ENCODE results near the gene SLC44A4.
"Not testable (repeated sequence)": the region's sequence is repeated elsewhere in the genome, so short reads cannot be mapped to it uniquely, and the experiment has no call there.

Gene SLC44A4

DNA sequence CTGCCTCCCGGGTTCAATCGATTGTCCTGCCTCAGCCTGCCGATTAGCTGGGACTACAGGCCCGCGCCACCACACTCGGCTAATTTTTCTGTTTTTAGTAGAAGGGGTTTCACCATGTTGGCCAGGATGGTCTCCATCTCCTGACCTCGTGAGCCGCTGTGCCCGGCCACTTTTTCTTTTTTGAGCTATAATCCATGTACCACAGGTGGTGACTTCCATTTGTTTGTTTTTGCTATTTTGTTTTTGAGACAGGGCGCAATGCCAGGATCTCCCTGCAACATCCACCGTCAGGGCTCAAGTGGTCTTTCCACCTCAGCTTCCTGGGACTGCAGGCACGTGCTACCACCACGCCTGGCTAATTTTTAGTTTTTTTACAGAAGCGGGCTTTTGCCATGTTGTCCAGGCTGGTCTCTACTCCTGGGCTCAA is 42.7 kb downstream of the SLC44A4 start:
- DNase-seq (no peak), ATAC-seq (no peak)
- H3K4me3 Mint-ChIP-seq = peak overlapping the region; percentile 93 to 100
- H3K27me3 Mint-ChIP-seq = no peaks in the 10 kb centered on the region
- H3K27ac Mint-ChIP-seq = peak overlapping the region; percentile 98 to 100
- H3K9me3 Mint-ChIP-seq = no peaks in the 10 kb centered on the region
- peaks cover 49% of the 10 kb centered on the region for H3K4me1 Mint-ChIP-seq

DNA sequence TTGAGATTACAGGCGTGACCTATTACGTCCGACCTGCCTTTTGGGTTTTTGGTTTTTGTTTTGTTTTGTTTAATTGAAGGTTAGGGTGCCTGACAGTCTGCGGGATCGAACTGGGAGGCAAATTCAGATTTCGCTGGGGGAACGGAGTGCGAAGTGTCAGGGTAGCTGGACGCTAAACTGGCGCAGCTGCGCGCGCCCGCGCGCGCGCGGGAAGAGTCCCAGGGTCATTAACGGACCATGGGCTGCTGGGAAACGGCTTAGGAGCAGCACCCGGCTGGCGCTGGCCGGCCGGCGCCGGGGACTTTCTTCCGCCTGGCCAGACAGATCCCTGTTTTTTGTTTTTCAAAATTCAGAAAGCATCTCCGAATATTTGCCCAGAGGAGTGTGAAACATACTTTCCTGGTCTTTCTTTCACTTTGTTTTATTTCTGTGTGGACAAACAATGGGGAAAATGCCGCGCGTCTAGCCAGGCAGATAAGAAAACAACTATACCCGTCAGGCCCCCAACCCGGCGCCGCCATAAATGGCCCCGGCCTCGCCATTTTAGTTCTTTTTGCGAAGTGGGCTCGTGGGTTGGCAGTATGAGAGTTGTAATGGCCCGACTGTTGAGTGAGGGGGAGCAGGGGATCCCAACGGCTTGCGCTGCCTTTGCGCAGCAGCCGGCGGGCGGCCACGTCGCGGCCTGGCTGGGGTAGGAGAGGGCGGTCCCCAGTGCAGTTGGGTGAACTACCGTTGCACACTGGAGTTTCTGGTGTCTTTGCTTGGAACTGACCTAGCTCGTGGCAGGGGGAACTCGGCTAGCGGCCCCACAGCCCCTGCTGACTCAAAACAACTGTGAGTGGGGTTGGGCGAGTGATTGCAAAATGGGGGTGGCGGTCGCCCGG is 44.2 kb downstream of the SLC44A4 start:
- Mint-ChIP-seq H3K9me3 (no peaks in the 10 kb centered on the region), H3K4me3 (peak overlapping the region; percentile 93 to 100), H3K27me3 (no peaks in the 10 kb centered on the region), H3K27ac (peak overlapping the region; percentile 98 to 100), H3K4me1 (peaks cover 54% of the 10 kb centered on the region)
- ATAC-seq = peak; percentile 75
- DNase-seq = peak; percentile 83 to 85

DNA sequence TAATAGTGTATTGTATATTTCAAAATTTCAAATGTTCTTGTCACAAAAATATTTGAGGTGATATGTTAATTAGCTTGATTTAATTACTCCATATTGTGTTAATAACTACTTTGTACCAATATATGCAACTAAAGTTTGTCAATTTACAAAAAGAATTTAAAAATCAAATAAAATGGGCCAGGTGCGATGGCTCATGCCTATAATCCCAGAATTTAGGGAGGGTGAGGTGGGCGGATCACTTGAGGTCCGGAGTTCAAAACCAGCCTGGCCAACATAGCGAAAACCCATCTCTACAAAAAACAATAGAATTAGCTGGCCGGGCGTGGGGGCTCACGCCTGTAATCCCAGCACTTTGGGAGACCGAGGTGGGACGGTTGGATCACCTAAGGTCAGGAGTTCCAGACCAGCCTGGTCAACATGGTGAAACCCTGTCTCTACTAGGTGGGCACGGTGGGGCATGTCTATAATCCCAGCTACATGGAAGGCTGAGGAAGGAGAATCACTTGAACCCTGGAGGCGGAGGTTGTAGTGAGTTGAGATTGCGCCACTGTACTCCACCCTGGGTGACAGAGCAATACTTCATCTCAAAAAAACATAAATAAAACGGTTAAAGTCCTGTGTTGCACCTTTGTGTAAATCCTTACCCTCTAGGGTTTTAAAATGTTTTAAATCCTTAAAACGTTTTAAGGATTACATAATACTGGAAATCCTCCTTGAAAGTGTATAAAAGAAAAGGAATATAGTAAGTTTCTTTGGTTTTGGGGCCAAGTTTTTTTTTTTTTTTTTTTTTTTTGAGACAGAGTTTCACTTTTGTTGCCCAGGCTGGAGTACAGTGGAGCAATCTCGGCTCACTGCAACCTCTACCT is 47.2 kb downstream of the SLC44A4 start:
- Mint-ChIP-seq H3K27me3 (no peaks in the 10 kb centered on the region), H3K27ac (no peak overlapping the region), H3K4me1 (peaks cover 35% of the 10 kb centered on the region)

DNA sequence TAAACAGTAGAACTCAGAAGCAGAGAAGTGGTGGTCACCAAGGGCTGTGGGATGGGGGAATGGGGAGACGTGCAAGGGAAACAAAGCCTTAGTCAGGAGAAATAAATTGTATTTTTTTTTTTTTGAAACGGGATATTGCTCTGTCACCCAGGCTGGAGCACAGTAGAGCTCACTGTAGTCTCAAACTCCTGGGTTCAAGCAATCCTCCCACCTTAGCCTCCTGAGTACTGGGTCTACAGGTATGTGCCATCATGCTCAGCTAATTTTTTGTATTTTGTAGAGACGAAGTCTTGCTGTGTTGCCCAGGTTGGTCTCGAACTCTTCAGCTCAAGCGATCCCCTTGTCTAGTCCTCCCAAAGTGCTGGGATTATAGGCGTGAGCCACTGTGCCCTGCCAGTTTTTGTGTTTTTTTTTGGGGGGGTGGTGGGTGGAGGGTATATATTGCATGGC is 47.9 kb downstream of the SLC44A4 start:
- Mint-ChIP-seq H3K4me3 (peak overlapping the region; percentile 93 to 97), H3K27me3 (no peaks in the 10 kb centered on the region), H3K9me3 (no peaks in the 10 kb centered on the region), H3K27ac (peak overlapping the region; percentile 92 to 94), H3K4me1 (peaks cover 35% of the 10 kb centered on the region)
- DNase-seq = no peak
- no peak for ATAC-seq

More for the DNA sequence above, 47.2 kb downstream of the SLC44A4 start:
- Mint-ChIP-seq H3K4me3 (peak overlapping the region; percentile 93 to 97), H3K9me3 (no peaks in the 10 kb centered on the region)
- DNase-seq (no peak), ATAC-seq (no peak)

DNA sequence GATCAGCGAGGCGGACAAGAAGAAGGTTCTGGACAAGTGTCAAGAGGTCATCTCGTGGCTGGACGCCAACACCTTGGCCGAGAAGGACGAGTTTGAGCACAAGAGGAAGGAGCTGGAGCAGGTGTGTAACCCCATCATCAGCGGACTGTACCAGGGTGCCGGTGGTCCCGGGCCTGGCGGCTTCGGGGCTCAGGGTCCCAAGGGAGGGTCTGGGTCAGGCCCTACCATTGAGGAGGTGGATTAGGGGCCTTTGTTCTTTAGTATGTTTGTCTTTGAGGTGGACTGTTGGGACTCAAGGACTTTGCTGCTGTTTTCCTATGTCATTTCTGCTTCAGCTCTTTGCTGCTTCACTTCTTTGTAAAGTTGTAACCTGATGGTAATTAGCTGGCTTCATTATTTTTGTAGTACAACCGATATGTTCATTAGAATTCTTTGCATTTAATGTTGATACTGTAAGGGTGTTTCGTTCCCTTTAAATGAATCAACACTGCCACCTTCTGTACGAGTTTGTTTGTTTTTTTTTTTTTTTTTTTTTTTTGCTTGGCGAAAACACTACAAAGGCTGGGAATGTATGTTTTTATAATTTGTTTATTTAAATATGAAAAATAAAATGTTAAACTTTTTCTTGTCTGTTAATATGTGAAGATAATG is 49.0 kb downstream of the SLC44A4 start:
- no peak for ATAC-seq
- Mint-ChIP-seq H3K9me3 (no peaks in the 10 kb centered on the region), H3K4me1 (peaks cover 45% of the 10 kb centered on the region), H3K27ac (peak overlapping the region; percentile 38 to 94), H3K27me3 (no peaks in the 10 kb centered on the region), H3K4me3 (peak overlapping the region; percentile 93 to 97)
- peak in 1 of 2 donors; percentile 42 for DNase-seq

DNA sequence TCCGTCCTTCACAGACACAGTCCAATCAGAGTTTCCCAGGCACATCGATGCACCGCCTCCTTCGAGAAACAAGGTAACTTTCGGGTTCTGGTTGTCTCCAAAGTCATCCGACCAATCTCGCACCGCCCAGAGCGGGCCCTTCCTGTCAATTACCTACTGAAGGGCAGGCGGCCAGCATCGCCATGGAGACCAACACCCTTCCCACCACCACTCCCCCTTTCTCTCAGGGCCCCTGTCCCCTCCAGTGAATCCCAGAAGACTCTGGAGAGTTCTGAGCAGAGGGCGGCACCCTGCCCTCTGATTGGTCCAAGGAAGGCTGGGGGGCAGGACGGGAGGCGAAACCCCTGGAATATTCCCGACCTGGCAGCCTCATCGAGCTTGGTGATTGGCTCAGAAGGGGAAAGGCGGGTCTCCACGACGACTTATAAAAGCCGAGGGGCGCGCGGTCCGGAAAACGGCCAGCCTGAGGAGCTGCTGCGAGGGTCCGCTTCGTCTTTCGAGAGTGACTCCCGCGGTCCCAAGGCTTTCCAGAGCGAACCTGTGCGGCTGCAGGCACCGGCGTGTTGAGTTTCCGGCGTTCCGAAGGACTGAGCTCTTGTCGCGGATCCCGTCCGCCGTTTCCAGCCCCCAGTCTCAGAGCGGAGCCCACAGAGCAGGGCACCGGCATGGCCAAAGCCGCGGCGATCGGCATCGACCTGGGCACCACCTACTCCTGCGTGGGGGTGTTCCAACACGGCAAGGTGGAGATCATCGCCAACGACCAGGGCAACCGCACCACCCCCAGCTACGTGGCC is 51.3 kb downstream of the SLC44A4 start, which contains the start of gene HSPA1B:
HSPA1B (plus strand) TSS at position 453 of the 794 bp plus-strand sequence; CDS start at position 666, 213 bp downstream.
- peak within 1 kb of the TSS; percentile 97 for H3K27ac Mint-ChIP-seq
- no peaks in the 10 kb centered on the region for H3K9me3 Mint-ChIP-seq
- ATAC-seq (peak; percentile 89), DNase-seq (peak; percentile 95 to 98)
- H3K4me3 Mint-ChIP-seq = peak within 1 kb of the TSS; percentile 89 to 90
- peaks cover 50% of the 10 kb centered on the region for H3K4me1 Mint-ChIP-seq
- no peaks in the 10 kb centered on the region for H3K27me3 Mint-ChIP-seq

DNA sequence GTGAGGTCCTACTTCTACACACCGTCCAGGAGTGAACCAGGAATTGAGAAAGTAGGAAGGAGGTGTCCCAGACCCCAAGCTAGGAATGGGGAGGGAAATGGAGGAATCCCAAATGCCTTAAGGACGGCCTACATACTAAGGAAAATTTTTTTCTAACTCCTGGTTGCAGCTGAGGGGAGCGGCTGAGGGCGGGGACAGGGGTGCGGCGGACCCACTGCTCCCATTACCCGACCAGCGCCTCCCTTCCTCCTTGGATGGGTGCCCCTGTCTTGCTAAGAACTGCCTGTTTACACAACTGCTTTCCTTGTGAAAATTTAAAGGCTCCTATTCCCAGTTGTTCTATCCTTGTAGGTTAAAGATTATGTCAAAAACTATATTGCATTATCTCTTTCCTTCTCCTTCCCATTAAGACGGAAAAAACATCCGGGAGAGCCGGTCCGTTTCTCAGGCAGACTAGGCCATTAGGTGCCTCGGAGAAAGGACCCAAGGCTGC is 52.0 kb downstream of the SLC44A4 start:
- peak; percentile 21 for ATAC-seq
- H3K4me3 Mint-ChIP-seq = peak overlapping the region; percentile 89 to 90
- no peak for DNase-seq
- H3K27ac Mint-ChIP-seq = peak overlapping the region; percentile 97
- peaks cover 55% of the 10 kb centered on the region for H3K4me1 Mint-ChIP-seq
- H3K9me3 Mint-ChIP-seq = no peaks in the 10 kb centered on the region
- no peaks in the 10 kb centered on the region for H3K27me3 Mint-ChIP-seq

DNA sequence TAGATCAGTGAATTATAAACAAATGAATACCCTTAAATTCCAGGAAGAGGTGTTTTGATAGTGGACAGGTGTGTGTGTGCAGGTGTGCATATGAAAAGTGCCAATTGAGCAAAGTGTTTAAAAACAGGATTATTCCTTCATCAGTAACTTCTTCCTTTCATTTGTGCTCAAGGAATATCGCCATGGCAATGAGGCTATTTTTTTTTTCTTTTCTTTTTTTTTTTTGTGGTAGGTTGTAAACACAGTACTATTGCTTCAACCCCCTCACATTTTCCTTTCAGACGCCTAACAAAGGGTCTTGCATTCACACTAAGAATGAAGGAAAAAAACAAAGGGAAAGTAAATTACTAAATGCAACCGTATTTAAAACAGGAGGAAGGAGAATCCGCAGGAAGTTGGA is 53.2 kb downstream of the SLC44A4 start:
- no peaks in the 10 kb centered on the region for H3K9me3 Mint-ChIP-seq
- peak overlapping the region in 1 of 2 donors; percentile 89 for H3K4me3 Mint-ChIP-seq
- DNase-seq = no peak
- peaks cover 59% of the 10 kb centered on the region for H3K4me1 Mint-ChIP-seq
- no peak for ATAC-seq
- H3K27ac Mint-ChIP-seq = peak overlapping the region in 1 of 2 donors; percentile 86
- no peaks in the 10 kb centered on the region for H3K27me3 Mint-ChIP-seq

DNA sequence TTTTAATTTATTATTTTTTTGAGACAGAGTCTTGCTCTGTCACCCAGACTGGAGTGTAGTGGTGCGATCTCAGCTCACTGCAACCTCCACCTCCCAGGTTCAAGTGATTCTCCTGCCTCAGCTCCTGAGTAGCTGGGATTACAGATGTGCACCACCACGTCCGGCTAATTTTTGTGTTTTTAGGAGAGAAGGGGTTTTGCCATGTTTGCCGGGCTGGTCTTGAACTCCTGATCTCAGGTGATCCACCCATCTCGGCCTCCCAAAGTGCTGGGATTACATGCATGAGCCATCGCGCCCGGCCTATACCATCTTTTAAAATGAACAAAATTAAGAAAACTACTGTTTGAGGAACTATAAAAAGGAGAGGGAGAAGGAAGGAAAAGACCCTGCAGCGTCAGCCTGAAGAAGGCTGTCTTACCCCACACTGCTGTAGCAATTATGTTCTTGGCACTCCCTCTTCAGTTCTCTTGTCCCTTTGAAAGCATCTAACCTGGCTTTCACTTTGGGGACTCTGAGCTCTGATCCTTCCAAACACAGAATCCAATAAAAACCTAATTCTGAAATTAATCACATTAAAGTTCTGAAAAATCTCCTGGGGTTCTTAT is 55.1 kb downstream of the SLC44A4 start:
- DNase-seq, H3K27ac Mint-ChIP-seq, ATAC-seq, H3K27me3 Mint-ChIP-seq, H3K9me3 Mint-ChIP-seq, H3K4me3 Mint-ChIP-seq: not testable (repeated sequence)
- peaks cover 66% of the 10 kb centered on the region for H3K4me1 Mint-ChIP-seq

DNA sequence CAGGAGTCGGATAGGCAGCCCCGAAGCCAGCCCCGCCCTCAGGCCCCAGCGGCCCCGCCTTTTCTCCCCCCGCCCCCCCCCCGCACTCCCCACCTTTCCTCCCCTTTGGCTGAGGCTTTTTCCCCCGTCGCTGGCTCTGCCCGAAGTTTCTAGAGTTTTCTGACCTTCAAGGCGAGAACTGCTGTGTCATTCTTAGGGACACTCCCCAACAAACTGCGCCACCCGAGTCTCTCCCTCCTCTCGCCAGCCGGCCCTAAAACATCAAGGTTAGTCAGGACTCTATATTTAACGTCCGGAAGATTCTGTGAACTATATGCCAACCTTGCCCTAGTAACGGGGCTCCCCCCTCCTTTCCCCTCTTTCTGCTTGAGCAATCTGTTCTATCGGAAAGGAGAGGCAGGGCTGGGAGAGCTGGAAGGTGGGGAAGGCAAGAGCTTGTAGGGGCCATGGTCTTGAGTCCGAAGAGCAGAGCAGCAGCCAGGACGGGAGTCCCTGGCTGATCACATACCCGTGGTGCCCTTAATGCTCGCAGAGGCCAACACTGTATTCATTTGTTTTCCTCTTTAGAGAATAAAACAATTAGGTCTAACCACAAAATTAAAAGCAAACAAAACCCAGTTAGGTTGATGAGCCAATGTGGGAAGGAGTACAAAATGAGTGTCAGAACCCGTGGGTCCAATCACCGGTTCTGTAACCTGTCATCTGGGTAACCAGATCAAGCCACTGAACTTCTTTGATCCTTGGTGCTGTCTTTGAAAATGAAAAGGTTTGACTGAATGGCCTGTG is 56.6 kb downstream of the SLC44A4 start:
- H3K4me1 Mint-ChIP-seq = peaks cover 78% of the 10 kb centered on the region
- no peaks in the 10 kb centered on the region for H3K27me3 Mint-ChIP-seq
- peak overlapping the region; percentile 93 to 96 for H3K4me3 Mint-ChIP-seq
- peak; percentile 50 to 69 for DNase-seq
- peak overlapping the region; percentile 98 to 99 for H3K27ac Mint-ChIP-seq
- peak; percentile 51 for ATAC-seq
- no peaks in the 10 kb centered on the region for H3K9me3 Mint-ChIP-seq

DNA sequence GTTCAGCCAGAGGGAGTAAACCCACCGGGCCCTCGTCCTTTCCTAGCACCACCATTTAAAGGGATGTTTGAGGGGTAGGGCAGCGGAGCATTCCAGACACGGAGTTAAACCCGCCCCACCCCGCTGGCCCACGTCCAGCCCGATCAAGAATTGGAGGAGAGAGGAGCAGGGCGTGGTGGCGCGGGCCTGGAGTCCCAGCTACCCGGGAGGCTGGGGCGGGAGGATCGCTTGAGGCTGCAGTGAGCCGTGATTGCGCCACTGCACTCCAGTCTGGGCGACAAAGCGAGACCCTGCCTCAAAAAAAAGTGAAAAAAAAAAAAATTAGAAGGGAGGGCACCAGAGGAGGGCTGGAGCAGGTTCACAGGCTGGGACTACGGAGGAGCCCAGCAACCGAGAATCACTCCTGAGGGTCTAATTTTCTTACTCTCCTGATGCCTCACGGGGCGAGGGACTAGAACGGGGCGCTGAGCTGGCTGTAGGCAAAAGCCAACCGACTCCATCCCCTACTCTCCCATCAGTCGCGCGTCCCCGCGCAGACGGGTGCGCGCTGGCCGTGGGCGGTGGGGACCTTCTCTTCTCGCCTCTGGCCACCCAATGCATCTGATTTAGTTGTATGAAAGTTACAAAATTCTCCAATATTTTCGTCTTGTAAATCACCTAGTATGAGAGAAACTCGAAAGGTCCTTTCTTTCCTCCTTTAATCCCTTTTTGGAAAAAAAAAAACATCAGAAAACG is 57.3 kb downstream of the SLC44A4 start:
- Mint-ChIP-seq H3K27me3 (no peaks in the 10 kb centered on the region), H3K27ac (peak overlapping the region; percentile 98 to 99), H3K4me1 (peaks cover 71% of the 10 kb centered on the region), H3K9me3 (no peaks in the 10 kb centered on the region), H3K4me3 (peak overlapping the region; percentile 93 to 96)
- ATAC-seq (peak; percentile 65), DNase-seq (peak; percentile 65 to 73)

DNA sequence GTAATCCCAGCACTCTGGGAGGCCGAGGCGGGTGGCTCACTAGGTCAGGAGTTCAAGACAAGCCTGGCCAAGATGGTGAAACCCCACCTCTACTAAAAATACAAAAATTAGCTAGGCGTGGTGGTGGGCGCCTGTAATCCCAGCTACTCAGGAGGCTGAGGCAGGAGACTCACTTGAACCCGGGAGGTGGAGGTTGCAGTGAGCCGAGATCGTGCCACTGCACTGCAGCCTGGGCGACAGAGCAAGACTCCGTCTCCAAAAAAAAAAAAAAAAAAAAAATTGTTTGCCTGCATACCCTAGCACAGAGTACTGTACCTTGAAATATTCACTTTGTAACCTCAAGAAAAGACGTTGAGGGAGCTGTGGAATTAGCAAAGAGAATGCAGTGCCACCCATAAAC is 58.4 kb downstream of the SLC44A4 start:
- not testable (repeated sequence) for ATAC-seq, H3K27me3 Mint-ChIP-seq, H3K27ac Mint-ChIP-seq, H3K9me3 Mint-ChIP-seq, DNase-seq
- H3K4me1 Mint-ChIP-seq = peaks cover 60% of the 10 kb centered on the region
- H3K4me3 Mint-ChIP-seq = peak overlapping the region; percentile 93 to 96

DNA sequence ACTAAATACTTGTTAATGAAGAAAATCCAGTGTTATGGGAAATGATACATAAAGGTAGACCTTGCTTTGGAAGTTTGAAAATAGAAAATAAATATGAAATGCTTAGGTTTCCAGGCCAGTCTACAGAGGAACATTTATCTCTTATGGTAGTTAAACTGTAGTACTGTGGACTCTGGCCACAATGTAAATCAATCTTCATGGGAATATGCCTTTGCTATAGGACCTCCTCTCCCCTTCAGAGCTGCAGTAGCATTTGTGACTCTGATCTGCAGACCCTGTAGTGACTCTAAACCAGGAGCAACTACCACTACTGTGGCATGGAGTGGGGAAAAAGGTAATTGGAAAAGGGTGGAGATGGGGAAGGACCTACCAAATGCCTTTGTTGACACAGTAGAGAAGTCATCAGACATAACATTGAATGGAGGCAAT is 58.9 kb downstream of the SLC44A4 start:
- ATAC-seq (no peak), DNase-seq (no peak)
- Mint-ChIP-seq H3K4me1 (peaks cover 57% of the 10 kb centered on the region), H3K27me3 (no peaks in the 10 kb centered on the region), H3K27ac (no peak overlapping the region), H3K9me3 (no peaks in the 10 kb centered on the region), H3K4me3 (peak overlapping the region in 1 of 2 donors; percentile 9)

Data from stimulated activated naive CD8-positive, alpha-beta T cell treated with anti-CD3 and anti-CD28 coated beads, Interleukin-15, amount 100 ng/mL, for 72 hours (primary cell).